ENCODE measurements around the gene TBXAS1.
A peak's percentile ranks its signal among the peaks of the same experiment; 100 is the strongest.

TBXAS1 gene

DNA sequence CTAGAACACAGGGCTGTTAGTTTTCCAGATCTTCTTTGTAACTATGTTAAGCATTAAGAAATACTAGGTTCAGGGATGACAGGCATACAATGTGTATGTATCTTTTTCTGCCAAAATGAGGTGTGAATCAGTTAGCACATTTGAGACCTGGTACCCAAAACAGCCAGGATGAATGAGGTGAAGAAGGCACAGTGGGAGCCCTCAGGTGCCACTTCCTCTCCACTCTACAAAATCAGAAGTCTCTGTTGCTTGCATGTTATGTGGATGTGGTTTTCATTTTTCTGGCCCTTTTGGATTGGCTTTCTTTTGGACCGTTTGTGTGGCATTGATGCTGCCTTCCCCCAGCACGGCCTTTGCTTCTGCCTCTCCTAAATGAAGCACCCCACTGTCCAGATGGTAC is 15.4 kb upstream of the TBXAS1 start:
- no peaks in the 10 kb centered on the region for H3K9me3 ChIP-seq (ENCODE audit: control insufficient read depth, insufficient read depth, low read depth, low read length)
- TF ChIP-seq ZNF510 (tag by site-specific recombination; IDR thresholded peaks at IDR 0.05; ENCODE audit: insufficient replicate concordance) (no peak), KLF9 (tag by site-specific recombination; IDR thresholded peaks at IDR 0.05; ENCODE audit: low read depth) (no peak), ZNF394 (tag by site-specific recombination; IDR thresholded peaks at IDR 0.05; ENCODE audit: borderline replicate concordance) (no peak), ZNF621 (tag by site-specific recombination; IDR thresholded peaks at IDR 0.05) (no peak)
- TF ChIP-seq, protein P1, sequence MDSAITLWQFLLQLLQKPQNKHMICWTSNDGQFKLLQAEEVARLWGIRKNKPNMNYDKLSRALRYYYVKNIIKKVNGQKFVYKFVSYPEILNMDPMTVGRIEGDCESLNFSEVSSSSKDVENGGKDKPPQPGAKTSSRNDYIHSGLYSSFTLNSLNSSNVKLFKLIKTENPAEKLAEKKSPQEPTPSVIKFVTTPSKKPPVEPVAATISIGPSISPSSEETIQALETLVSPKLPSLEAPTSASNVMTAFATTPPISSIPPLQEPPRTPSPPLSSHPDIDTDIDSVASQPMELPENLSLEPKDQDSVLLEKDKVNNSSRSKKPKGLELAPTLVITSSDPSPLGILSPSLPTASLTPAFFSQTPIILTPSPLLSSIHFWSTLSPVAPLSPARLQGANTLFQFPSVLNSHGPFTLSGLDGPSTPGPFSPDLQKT (IDR thresholded peaks at IDR 0.05; ENCODE audit: borderline replicate concordance, low read depth, low read length): no peak
- POLR2A ChIA-PET: no interaction called here
- H3K27ac ChIP-seq (ENCODE audit: extremely low read depth, low read depth, low read length): no peak overlapping the region
- CTCF ChIA-PET: no interaction called here
- H3K36me3 ChIP-seq (ENCODE audit: control insufficient read depth in 2 of 2, insufficient read depth in 1 of 2, low read length in 2 of 2): no peaks in the 10 kb centered on the region
- H3K4me3 ChIP-seq (ENCODE audit: low read depth, low read length): no peak overlapping the region
- H3K4me1 ChIP-seq (ENCODE audit: control insufficient read depth, insufficient read depth, low read length): no peaks in the 10 kb centered on the region

DNA sequence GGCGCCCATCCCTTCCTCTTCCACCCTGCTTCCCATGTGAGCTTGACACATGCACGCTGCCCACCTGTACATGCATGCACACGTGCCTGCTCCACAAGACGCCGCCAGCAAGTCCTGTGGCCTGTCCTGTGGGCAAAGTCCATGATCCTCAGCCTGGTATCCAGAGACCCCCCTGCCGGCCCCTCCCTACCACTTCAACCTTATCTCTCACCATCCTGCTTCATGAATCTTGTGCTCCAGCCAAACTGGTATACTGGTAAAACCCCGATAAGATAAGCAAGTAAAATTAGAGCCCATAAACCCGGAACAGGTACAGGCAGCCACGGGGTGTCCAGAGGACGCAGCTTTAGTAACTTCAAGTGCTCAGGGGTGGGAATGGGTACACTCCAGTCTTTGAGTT is 11.8 kb upstream of the TBXAS1 start:
- POLR2A ChIA-PET: no interaction called here
- Histone ChIP-seq H3K36me3 (ENCODE audit: control insufficient read depth in 2 of 2, insufficient read depth in 1 of 2, low read length in 2 of 2) (no peaks in the 10 kb centered on the region), H3K4me3 (ENCODE audit: low read depth, low read length) (no peak overlapping the region), H3K9me3 (ENCODE audit: control insufficient read depth, insufficient read depth, low read depth, low read length) (no peaks in the 10 kb centered on the region), H3K4me1 (ENCODE audit: control insufficient read depth, insufficient read depth, low read length) (no peaks in the 10 kb centered on the region), H3K27ac (ENCODE audit: extremely low read depth, low read depth, low read length) (no peak overlapping the region)
- CTCF ChIA-PET: interaction anchor here (0.7 to 1.5 kb wide), 2 partner anchors 171 to 172 kb away, joined by 3 read pairs; no protein-coding TSS in a partner anchor
- TF ChIP-seq ZNF677 (tag by site-specific recombination; IDR thresholded peaks at IDR 0.05) (peak; percentile 84), YY1 (tag by site-specific recombination; IDR thresholded peaks at IDR 0.05) (no peak), ZNF335 (tag by site-specific recombination; conservative IDR thresholded peaks at IDR 0.05) (no peak), HOXD13 (CRISPR knock-in tag; IDR thresholded peaks at IDR 0.05; ENCODE audit: borderline replicate concordance) (no peak), IKZF3 (tag by site-specific recombination; IDR thresholded peaks at IDR 0.05) (no peak), ZNF133 (tag by site-specific recombination; IDR thresholded peaks at IDR 0.05) (no peak), ZNF623 (tag by site-specific recombination; IDR thresholded peaks at IDR 0.05) (no peak)
- TF ChIP-seq, protein P2, sequence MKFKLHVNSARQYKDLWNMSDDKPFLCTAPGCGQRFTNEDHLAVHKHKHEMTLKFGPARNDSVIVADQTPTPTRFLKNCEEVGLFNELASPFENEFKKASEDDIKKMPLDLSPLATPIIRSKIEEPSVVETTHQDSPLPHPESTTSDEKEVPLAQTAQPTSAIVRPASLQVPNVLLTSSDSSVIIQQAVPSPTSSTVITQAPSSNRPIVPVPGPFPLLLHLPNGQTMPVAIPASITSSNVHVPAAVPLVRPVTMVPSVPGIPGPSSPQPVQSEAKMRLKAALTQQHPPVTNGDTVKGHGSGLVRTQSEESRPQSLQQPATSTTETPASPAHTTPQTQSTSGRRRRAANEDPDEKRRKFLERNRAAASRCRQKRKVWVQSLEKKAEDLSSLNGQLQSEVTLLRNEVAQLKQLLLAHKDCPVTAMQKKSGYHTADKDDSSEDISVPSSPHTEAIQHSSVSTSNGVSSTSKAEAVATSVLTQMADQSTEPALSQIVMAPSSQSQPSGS (tag by site-specific recombination; IDR thresholded peaks at IDR 0.05; ENCODE audit: low read depth): no peak

DNA sequence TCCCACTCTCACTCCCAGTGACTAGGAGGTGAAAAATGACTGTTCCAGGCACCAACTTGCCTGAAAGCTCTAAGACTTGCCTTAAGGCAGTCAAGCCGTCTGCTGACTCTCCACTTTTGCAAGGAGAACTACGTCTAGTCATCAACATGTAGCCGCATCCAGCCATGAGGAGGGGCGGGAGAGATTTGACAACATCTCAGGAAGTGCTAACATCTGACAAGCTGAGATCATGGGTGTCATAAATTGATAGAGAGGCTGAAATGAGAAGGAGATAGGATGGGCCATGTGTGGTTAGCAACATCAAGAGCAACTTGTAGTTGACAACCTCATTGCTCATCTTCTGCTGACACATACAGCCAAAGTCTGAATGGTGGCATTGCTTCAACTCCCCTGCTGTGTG is 9.0 kb upstream of the TBXAS1 start:
- ChIA-PET CTCF (no interaction called here), POLR2A (no interaction called here)
- H3K9me3 ChIP-seq (ENCODE audit: control insufficient read depth, insufficient read depth, low read depth, low read length): no peaks in the 10 kb centered on the region
- H3K36me3 ChIP-seq (ENCODE audit: control insufficient read depth in 2 of 2, insufficient read depth in 1 of 2, low read length in 2 of 2): no peaks in the 10 kb centered on the region
- TF ChIP-seq ZNF132 (tag by site-specific recombination; IDR thresholded peaks at IDR 0.05; ENCODE audit: borderline replicate concordance) (no peak), ZNF776 (tag by site-specific recombination; IDR thresholded peaks at IDR 0.05; ENCODE audit: borderline replicate concordance) (no peak), ZNF785 (tag by site-specific recombination; IDR thresholded peaks at IDR 0.05) (no peak), ZNF146 (tag by site-specific recombination; IDR thresholded peaks at IDR 0.05) (no peak), ZNF660 (tag by site-specific recombination; IDR thresholded peaks at IDR 0.05) (no peak), ZNF529 (tag by site-specific recombination; IDR thresholded peaks at IDR 0.05; ENCODE audit: insufficient replicate concordance) (no peak)
- H3K27ac ChIP-seq (ENCODE audit: extremely low read depth, low read depth, low read length): no peak overlapping the region
- no peak overlapping the region for H3K4me3 ChIP-seq (ENCODE audit: low read depth, low read length)
- no peaks in the 10 kb centered on the region for H3K4me1 ChIP-seq (ENCODE audit: control insufficient read depth, insufficient read depth, low read length)
